ENCODE results near the gene LRRC27.
A peak's percentile ranks its signal among the peaks of the same experiment; 100 is the strongest.

The LRRC27 gene

DNA sequence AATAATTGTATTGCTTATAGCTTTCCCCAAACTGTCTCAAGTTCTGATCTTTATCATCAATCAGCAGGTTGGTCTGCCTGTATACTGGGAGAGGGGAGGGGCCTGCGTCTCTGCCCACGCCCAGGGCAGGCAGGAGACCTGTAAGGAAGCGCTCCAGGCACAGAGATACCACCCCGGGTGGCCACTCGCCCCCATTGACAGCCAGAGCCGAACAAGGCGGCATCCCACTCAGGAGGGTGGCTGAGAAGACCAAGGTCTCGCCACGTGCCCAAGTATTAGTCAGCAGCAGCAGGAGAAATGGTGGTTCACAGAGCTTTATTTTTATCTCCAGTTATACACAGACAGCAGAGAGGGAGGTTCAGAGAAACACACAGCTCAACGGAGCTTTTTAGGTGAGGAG, 31.4 kb upstream of the LRRC27 start:
- no peak for FAIRE-seq
- DNase-seq (ENCODE audit: insufficient read length, low spot score) = no peak

DNA sequence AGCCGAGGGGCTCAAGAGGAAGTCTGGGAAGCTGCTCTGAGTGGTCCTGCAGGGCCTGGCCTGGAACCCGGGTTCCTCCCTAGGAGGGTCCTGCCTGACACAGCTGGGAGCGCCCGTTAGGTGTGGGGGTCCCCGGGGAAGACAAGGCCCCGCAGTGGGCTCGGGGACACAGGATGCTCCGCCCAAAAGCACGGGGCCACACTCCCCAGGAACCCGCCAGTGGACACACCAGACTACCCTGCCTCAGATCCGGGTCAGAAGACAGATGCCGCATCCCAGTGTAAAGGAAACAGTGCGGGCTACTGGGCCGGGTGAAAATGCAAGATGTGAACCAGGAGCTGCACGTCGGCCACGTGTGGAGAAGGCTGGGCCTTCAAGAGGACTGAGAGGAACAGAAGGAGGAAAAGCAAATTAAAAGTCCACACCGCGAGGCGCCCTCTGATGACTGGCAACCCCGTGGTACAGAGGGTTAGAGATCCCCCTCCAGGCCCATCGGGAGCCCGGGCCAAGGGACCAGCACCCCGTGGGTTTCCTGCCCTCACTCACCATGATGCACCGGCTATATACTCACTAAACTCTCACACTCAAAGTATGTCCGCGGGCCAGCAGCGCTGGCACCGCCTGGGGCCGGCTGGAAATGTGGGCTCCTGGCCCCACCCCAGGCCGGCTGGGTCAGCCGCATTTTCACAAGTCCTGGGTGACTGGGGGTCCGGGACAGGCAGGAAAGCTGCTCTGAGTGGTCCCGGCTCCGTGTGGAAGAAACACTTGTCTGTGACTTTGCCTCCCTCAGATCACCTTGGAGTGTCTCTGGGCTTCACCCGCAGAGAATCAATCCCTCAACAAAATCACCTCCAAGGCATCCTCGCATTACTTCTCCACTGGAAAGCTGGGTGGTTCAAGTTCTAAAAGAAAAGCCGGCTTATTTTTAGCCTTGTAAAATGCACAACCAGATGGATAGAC, 30.3 kb upstream of the LRRC27 start:
- FAIRE-seq (no peak), DNase-seq (ENCODE audit: insufficient read length, low spot score) (no peak)

DNA sequence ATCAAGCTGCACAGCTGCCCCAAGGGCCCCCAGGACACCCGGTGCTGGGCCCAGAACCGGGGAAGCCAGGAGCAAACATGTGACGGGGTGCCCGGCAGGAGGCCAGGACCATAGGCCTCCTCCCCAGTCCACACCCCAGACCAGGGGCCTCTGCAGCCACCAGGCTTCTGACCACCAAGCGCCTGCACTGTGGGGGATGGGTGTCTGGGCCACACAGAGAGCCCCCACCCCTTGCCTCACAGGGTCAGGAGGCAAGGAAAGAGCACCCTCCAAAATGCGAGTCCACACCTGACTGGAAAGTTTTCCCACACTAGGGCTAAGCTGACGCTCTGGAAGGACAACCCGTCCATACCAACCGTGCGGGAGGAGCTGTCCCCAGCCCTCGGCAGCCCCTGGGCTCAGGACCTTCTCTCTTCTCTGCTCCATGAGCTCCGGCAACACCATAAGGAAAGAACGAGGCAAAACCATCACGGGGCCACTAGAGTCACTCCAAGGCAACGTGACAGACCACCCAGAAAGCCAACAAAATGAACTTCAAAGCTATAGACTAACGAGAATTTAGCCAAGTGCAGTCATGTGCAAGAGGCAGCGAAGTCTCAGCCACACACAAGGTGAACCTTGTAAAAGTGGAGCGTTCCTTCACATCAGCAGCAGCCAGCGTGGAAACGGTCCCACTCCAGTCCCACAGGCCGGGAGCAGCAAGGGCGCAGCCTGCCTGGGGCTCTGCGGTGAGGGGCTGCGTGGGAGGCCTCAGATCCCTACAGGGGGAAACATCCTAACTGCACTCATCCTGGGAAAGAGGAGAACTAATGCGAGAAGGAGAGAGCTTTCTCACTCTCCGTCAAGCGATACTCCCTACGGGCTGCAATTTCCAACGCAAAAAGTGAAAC, 29.3 kb upstream of the LRRC27 start:
- DNase-seq (ENCODE audit: insufficient read length, low spot score) = no peak

DNA sequence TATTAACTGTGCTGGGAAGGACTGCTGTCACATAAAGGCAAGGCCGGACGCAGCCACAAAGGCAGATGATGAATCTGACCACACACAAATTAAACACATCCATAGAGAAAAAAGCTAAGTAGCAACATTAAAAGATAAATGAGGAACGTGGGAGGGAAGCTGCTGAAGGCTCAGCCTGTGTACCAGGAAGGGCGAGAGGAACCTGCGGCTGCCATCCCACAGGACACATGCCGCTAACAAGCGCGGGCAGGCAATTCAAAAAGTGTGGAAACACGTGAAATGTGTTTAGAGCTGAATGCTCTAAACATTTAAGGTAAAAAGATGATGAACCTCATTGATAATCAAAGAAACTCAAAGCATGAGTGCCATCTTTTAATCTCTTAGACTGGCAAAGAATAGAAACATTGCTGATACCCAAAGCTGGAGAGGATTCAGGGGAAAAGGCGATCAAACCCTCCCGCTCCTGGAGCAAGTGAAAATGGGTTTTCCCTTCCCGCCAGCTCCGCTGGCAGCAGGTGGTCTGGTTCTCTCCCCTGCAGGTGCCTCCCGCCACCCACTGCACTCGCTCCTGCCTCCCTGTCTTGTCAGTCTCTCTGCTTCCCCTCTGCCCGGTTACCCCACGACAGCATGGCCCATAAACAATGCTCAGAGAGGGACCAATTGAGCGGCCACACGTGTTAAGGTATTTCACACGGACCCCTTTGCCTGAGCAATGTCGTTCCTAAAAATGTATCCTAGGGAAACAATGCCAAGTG, 28.5 kb upstream of the LRRC27 start:
- FAIRE-seq = no peak

More for the DNA sequence above, 29.3 kb upstream of the LRRC27 start:
- no peak for FAIRE-seq

DNA sequence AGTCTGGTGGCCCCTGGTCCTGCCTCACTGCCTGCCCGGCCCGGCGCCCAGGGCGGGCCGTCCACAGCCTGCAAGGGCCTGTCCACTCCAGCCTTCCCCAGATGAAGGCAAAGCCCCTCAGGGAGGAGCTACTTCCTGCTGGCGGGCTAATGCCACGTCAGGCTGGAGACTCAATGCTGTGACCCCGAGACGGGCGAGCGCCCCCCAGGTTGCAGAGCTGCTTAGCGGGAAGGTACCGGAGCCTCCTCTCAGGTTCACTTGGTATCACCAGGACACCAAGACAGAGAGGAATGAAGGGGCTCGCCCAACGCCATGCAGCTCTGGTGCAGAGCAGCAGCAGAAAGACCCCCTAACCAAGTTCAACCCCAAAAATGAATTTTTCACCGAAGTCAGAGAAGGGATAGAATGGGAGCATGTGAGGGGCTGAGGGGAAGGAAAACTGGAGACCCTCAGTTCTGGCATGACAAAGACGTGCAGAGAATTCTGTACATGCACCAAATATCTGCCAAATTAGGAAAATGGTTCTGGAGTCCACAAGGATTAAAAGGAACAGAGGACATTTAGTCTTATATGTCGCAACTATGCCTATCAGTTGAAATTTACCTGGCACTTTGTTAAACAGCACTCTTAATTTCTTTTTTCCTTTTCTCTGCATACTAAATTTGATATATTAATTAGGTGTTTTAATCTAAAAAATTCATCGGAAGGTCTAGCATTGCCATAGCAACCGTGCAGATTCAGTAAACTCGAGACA, 27.1 kb upstream of the LRRC27 start:
- FAIRE-seq = no peak
- DNase-seq (ENCODE audit: insufficient read length, low spot score) = no peak

More for the DNA sequence above, 28.5 kb upstream of the LRRC27 start:
- DNase-seq (ENCODE audit: insufficient read length, low spot score) = no peak

DNA sequence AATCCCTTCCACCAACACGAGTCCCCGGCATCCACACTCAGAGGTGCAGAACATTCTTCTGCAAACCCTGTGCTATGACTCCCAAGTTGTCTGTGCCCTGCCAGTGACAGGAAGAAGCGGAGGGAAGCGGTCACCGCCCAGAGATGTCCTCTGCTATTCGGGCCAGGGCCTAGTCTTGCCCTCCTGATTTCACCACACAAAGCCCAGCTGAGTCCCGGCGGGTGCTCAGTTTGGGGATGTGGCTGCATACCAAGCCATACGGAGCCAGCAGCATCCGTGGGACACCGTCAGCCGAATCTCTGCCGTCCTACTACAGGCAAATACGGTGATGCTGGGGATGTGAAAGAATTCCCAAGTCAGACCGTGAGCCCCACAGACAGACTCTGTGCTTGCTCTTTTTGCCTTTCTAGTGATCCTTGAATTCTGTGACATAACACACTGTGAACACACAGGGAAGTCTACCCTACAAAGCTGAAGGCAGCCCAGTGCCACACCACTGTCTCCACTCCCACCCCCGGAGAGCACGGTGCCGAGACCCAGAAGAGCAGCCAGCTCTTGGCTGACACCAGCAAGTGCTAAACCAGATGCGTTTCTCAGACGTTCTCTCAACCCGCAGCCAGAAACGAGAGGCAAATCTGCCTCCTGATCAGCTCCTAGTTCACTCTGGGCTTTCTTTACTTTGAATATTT, 26.2 kb upstream of the LRRC27 start:
- FAIRE-seq (no peak), DNase-seq (ENCODE audit: insufficient read length, low spot score) (no peak)

DNA sequence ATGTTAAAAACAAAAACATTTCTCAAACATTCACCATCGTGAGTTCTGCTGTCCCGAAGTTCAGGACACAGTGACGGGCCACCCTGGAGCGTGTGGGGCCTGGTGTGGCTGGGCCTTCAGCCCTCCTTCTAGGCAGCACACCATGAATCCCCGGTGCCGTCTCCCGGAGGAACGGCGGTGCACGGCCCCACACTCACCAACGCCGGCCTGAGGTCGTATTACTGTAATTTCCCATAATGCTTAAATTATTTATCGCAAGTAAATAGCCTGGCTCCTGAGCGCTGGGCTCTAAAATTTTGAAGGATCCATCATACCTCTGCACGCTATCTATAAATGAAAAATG, 25.7 kb upstream of the LRRC27 start:
- FAIRE-seq = no peak
- DNase-seq (ENCODE audit: insufficient read length, low spot score) = no peak

DNA sequence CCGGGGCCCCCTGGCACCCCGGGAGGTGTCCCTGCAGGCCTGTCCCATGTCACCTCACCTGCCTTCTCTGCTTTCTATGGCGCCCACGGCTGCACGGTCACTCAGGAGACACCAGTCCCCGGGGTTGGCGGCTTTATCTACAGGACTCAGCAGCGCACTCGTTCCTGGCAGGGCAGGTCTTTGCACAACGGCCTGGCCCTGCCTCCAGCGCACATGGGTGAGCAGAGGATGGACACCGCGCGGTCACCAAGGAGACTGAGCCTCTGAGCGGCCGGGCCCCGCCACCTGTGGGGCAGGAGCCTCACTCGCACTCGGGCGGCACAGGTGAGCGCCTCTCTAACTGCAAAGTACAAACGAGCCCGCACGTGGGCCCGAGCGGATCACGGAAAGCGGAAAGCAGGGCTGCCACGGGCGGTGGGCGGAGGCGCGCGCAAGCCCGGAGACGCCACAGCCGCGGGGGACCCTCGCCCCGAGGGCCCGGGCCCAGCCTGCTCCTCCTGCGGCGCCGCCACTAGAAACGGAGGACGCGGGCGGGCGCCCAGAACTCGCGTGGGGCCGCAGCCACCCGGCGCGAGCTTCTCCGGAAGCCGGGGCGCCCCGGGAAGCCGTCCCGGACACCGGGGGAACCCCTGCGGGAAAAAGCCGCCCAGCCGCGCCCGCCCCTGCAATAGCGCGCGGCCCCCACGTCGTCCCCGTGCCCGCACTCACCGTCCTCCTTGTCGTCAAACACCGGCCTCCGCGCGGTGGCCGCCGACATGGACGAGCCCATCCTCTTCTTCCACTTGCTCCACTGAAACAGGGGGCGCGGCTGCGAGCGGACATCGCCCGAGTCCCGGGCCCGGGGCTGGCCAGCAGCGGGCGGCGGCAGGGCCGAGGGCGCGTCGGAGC, 24.9 kb upstream of the LRRC27 start:
- DNase-seq (ENCODE audit: insufficient read length, low spot score) = no peak
- no peak for FAIRE-seq

DNA sequence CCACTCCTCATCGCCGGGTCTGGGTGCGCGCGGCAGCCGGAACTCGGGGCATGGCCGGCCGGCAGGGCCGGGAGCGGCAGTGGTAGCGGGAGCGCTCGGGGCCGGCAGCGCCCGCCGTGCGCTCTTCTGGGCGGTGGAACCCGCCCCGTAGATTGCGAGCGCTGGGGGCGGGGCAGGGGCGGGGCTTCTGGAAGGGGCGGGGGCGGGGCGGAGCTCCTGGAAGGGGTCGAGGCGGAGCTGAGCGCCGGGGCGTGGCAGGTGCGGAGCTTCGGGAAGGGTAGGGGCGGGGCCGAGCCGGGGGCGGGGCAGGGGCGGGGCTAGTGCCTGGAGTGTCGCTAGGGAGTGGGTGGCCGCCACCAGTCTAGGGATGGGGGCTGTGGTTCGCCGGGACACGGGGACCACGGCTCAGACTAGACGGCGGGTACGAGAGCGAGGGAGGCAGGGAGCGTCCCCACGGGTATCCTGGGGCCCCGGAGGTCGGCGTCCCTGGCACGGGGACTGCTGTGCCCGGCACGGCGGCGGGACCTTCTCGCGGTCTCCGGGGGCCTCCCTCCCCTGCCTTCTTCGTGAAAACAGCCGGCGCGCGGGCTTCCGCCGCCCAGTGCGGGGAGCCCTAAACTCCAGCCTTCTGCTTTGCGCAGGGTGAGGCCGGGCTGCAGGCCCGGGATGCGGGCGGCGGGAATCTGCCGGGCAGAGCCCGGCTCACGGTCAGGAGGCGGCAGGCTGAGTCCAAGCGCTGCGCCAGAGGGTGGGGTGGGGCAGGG, 24.0 kb upstream of the LRRC27 start, which contains the start of gene STK32C:
STK32C (minus strand) TSS at position 128 of the 764 bp plus-strand sequence; CDS start at position 11, 117 bp downstream.
- peak; percentile 100 for DNase-seq (ENCODE audit: insufficient read length, low spot score)

DNA sequence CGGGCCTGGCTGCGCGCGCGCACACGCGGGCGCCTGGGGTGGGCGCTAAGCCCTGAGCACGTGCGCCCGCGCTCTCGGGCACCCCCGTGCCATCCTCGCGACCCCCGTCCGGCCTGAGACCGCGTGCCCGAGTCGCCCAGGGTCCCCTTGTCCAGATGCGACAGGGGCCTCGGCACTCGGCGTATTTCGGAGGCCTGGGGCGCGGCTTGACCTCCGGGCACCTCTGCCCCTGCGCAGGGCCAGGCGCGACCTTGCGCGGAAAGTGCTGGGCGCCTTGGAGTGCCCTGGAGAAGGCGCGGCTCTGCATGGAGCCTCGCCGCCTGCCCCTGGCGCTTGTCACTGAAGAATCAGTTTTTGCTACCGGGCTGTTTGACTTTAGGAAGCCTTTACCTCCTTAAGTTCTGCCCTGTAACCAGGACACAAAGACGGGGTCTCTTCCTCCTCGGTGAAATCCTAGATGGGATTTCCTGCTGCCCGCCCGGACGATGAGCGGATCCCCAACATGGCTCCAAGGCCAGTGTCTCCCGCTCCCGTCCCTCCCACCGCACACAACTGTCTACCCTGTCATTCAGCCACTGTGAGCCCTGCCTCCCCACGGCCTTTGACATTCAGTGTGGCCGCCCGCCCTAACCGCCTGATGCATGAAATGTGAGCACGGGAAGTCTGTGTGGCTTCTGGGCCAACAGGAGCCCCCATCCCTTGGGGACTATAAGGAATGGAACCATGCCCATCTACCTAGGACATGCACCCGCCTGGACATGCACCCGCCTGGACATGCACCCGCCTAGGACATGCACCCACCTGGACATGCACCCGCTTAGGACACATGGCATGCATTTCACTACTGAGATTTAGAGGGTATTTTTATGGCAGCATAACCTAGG, 23.2 kb upstream of the LRRC27 start:
- no peak for FAIRE-seq
- DNase-seq (ENCODE audit: insufficient read length, low spot score) = no peak

More for the DNA sequence above, 24.0 kb upstream of the LRRC27 start, which contains the start of gene STK32C:
- peak; percentile 90 for FAIRE-seq

DNA sequence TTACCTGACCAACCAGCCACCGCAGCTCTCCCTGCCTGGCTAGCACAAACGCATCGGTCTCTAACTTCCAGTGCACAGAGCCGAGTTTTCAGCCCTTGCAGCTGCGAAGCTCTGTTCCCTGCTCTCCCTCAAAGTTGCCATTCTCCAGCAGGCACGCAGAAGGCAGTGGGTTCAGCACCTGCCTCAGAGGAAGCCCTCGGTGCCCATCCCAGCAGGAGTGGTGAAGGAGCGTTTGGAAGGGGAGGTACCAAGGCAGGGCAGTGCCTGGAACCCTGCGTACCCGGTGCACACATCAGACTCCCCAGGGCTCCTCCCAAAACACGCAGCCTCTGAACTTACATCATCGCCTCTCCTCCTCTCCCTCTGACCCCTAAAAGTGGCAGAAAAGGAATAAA, 22.5 kb upstream of the LRRC27 start:
- FAIRE-seq (no peak), DNase-seq (ENCODE audit: insufficient read length, low spot score) (no peak)

DNA sequence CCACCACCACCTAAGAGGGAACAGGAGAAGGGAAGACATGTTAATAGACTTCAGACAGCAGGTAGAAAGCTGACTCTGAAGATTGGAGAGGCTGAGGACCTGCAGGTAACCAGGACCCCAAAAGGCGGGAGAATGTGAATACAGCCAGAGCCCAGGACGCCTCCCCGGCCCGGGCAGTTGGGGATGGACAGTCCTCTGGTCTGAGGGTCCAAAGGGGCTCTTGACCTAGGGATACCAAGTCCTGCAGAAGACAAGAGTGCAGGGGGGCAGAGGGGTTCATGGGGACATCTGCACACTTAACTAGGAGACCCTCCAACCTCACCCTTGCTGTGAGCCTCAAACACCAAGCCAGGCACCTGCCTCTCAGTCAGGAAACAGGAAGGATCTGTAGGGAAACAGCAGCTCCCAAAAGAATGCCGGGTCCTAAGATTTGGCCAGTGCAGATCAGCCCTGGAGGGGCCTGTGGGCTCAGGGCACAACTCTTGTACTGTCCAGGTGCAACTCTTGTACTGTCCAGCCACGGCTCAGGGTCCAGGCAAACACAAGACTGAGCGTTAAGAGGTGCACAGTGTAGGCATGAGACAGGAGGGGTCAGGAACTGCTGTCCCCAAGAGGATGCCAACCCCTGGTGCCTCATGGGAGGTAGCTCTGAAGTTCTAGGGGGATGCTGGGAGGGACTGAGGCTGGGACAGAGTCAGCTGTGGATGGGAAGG, 22.0 kb upstream of the LRRC27 start:
- DNase-seq (ENCODE audit: insufficient read length, low spot score) (no peak), FAIRE-seq (no peak)

DNA sequence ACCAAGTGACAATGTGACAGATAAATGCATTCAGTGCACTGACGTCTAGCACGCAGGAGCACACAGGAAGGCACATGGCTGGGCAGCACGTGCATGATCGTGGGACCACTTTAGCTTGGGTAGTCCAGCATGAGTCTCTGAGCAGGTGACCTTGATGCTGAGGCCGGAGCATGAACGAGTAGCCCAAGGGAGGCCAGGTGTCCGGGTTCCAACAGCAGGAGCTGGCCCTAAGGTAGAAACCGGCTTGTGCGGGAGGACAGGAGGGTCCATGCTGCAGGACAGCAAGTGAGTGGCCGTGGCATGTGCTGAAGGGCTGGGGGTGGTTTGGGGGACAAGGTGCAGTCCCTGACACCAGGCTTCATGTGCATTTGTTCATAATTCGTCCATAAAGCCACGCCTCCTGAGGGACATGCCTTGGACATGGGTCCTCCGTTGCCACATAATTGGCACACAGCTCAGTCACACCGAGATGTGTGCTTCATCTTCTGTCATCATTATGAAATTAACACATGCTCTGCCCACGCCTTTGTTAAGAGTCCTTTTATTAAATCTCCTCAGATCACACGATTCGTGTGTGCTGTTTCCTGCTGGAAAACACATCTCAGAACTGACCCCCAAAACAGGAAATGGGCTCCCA, 21.2 kb upstream of the LRRC27 start:
- FAIRE-seq = no peak
- no peak for DNase-seq (ENCODE audit: insufficient read length, low spot score)

DNA sequence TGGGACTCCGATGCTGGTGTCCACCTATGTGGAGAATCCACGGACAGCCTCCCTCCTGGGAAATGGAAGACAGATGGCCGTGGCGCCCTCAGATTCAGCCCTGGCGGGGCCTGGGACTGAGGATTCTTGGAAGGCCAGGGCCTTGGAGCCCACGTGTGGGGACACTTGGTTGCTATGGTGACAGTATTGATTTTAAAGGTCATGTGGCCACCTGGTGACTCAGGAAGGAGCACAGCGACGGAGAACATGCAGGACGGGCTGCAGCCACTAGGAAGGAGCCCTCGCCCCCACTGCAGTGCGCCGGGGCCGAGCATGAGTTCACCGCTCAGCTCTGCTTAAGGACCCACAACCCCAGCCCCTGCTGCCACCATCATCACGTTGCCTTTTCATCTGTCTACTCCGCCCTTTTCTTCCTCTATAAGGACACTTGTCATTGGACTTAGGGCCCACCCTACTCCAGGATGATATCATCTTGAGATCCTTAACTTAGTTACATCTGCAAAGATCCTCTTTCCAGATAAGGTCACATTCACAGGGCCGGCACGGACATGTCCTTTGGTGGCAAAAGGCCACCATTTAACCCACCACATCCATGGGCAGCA, 20.6 kb upstream of the LRRC27 start:
- no peak for FAIRE-seq
- no peak for DNase-seq (ENCODE audit: insufficient read length, low spot score)

DNA sequence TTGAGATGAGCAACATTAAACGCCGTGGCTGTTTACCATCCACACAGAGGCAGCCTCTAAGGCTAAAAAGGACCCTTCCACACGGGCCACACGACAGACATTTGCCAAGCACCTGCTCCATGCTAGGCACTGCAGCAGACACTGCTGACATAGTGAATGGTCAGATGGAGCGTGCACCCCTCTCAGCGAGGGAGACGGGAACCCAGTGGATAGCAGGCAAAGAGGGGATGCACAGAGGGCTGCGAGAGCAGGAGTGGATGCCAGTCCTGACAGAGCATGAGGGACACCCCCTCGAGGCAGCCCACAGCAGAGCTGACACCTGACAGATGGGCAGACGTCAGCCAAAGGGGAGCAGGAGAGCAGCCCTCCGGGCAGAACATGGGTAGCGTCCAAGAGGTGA, 18.7 kb upstream of the LRRC27 start:
- no peak for DNase-seq (ENCODE audit: insufficient read length, low spot score)
- FAIRE-seq = no peak

Data from GM19239 (cell line).